Loucy (cell line): ENCODE measurements around the gene TSPAN8.

Experiments used
- CTCF ChIP-seq: fragments of 200-600 bp; sonication (generic); conservative IDR thresholded peaks from 2 replicates; pipeline ENCODE4 v1.5.1; 2014; ENCODE audit warnings: mild to moderate bottlenecking, antibody characterized with exemption, low read length
- EZH2phosphoT487 ChIP-seq: fragments of 200-600 bp; IDR thresholded peaks from 2 replicates; pipeline ENCODE4 v1.6.1; 2018; ENCODE audit warnings: antibody characterized with exemption, mild to moderate bottlenecking, moderate library complexity, borderline replicate concordance

- TF ChIP-seq CTCF (no peak), EZH2phosphoT487 (no peak)
Observed at GRCh38 chr12:71142956-71143355, 14.8 kb downstream of the TSPAN8 start.
